B cell (primary cell): Measurements from ENCODE around the gene SYTL1. TPM values are rescaled to one million over a fixed set of nuclear protein-coding genes. Genes with fewer than 3 reads are reported as not detected.

Experiments
- ATAC-seq: fragments of 200-7000 bp; cut with Tn5 transposase; one replicate; pipeline ENCODE4 v1.10.0; 2021; ENCODE audit warnings: low read depth, mild to moderate bottlenecking, moderate number of reproducible peaks, moderate library complexity
- CTCF ChIA-PET: fragments of 350-600 bp; sonication (Branson Sonifier 250); formaldehyde crosslinking; loops from one replicate; lab custom pipeline; 2021; ENCODE audit warnings: antibody characterized with exemption, inconsistent platforms; lab: Charles Lee
- POLR2A ChIA-PET: fragments of 350-600 bp; sonication (Branson Sonifier 250); formaldehyde crosslinking; loops from one replicate; lab custom pipeline; 2021; ENCODE audit warnings: antibody characterized with exemption; lab: Charles Lee
- DNase-seq: peaks from one replicate; pipeline ENCODE4 v3.0.0; 2013
- H2AFZ ChIP-seq: 2 replicates; pipeline ENCODE4 v1.6.1; 2012; ENCODE audit warnings: mild to moderate bottlenecking, low read depth, low read length; ENCODE audit not compliant: insufficient read depth, poor library complexity, severe bottlenecking
- H3K27ac ChIP-seq, 2 donors: 1 replicate in 1 of 2; 2 replicates in 1 of 2; pipeline ENCODE4 v1.5.1; 2012 to 2013; ENCODE audit warnings: low read length in 2 of 2, mild to moderate bottlenecking in 2 of 2, moderate library complexity in 1 of 2
- H3K27me3 ChIP-seq, 4 experiments: fragments of 200-600 bp in 1 of 4; sonication (generic) in 1 of 4; replicated peaks in 1 of 4; 1 replicate in 2 of 4; 2 replicates in 2 of 4; pipeline versions ENCODE4 v1.6.1 to v1.7.0; 2013 to 2016; ENCODE audit warnings: low read length in 3 of 4, mild to moderate bottlenecking in 2 of 4, mixed read lengths in 1 of 4, moderate library complexity in 1 of 4; ENCODE audit not compliant: insufficient read depth in 4 of 4, control insufficient read depth in 3 of 4; ENCODE audit errors: control extremely low read depth in 1 of 4
- H3K36me3 ChIP-seq, 2 experiments: replicated peaks in 1 of 2; 1 replicate in 1 of 2; 2 replicates in 1 of 2; pipeline versions ENCODE4 v1.6.1 to v1.7.1; 2013; ENCODE audit warnings: low read length in 1 of 2; ENCODE audit not compliant: insufficient read depth in 2 of 2, control insufficient read depth in 1 of 2; ENCODE audit errors: control extremely low read depth in 1 of 2, extremely low read depth in 1 of 2
- H3K4me1 ChIP-seq, 2 donors: fragments of 200-600 bp in 1 of 2; sonication (generic) in 1 of 2; 1 replicate in 1 of 2; 2 replicates in 1 of 2; pipeline versions ENCODE4 v1.5.1 to v1.6.1; 2013 to 2017; ENCODE audit warnings: low read length in 2 of 2; ENCODE audit not compliant: control insufficient read depth in 2 of 2, insufficient read depth in 2 of 2
- H3K4me2 ChIP-seq: replicated peaks from 2 replicates; pipeline ENCODE3; 2012; ENCODE audit warnings: mild to moderate bottlenecking, low read depth, low read length; ENCODE audit not compliant: poor library complexity, severe bottlenecking
- H3K4me3 ChIP-seq, 5 experiments: fragments of 200-600 bp in 1 of 5; sonication (generic) in 1 of 5; 1 replicate in 3 of 5; 2 replicates in 2 of 5; pipeline versions ENCODE4 v1.5.1 to v1.7.0; 2011 to 2016; ENCODE audit warnings: low read length in 4 of 5, mild to moderate bottlenecking in 4 of 5, low read depth in 2 of 5, control low read depth in 1 of 5, moderate library complexity in 1 of 5; ENCODE audit not compliant: insufficient read depth in 1 of 5; ENCODE audit errors: control extremely low read depth in 1 of 5, extremely low read depth in 1 of 5
- H3K79me2 ChIP-seq: fragments of 200-600 bp; sonication (generic); one replicate; pipeline ENCODE4 v1.6.0; 2016; ENCODE audit warnings: low read length; ENCODE audit not compliant: control insufficient read depth, insufficient read depth
- H3K9ac ChIP-seq: fragments of 200-600 bp; sonication (generic); 2 replicates; pipeline ENCODE4 v1.6.1; 2017; ENCODE audit warnings: mild to moderate bottlenecking, low read length, moderate library complexity
- H3K9me3 ChIP-seq, 3 donors: one replicate each; pipeline versions ENCODE4 v1.6.1 to v1.7.1; 2013; ENCODE audit warnings: low read length in 2 of 3; ENCODE audit not compliant: control insufficient read depth in 2 of 3, insufficient read depth in 1 of 3; ENCODE audit errors: control extremely low read depth in 1 of 3
- H4K20me1 ChIP-seq: 2 replicates; pipeline ENCODE4 v1.6.0; 2012; ENCODE audit warnings: mild to moderate bottlenecking, low read length; ENCODE audit not compliant: insufficient read depth, control insufficient read depth, poor library complexity, severe bottlenecking
- H3K27ac Mint-ChIP-seq: one replicate; pipeline ENCODE4 v1.8.0; 2021; ENCODE audit warnings: mixed read lengths
- H3K27me3 Mint-ChIP-seq: one replicate; pipeline ENCODE4 v1.8.0; 2021; ENCODE audit warnings: mixed read lengths
- H3K4me1 Mint-ChIP-seq: one replicate; pipeline ENCODE4 v1.8.0; 2021; ENCODE audit warnings: mixed read lengths
- H3K4me3 Mint-ChIP-seq: one replicate; pipeline ENCODE4 v1.8.0; 2021; ENCODE audit warnings: mixed read lengths
- H3K9me3 Mint-ChIP-seq: one replicate; pipeline ENCODE4 v1.8.0; 2022; ENCODE audit warnings: mixed read lengths; ENCODE audit not compliant: insufficient read depth
- CTCF ChIP-seq: fragments of 200-600 bp; IDR thresholded peaks from one replicate; pipeline ENCODE4 v1.8.0; 2022; ENCODE audit warnings: antibody characterized with exemption, mild to moderate bottlenecking
- EZH2 ChIP-seq: IDR thresholded peaks from 2 replicates; pipeline ENCODE4 v1.6.1; 2012; ENCODE audit warnings: borderline replicate concordance, low read depth, mild to moderate bottlenecking, moderate library complexity, low read length; ENCODE audit not compliant: insufficient read depth, poor library complexity, severe bottlenecking
- whole genome bisulfite sequencing: methylation state at CpG from one replicate; pipeline ENCODE4 v1.1.5; 2013; ENCODE audit warnings: missing lambda C conversion rate; ENCODE audit not compliant: insufficient coverage; 5-methylcytosine and 5-hydroxymethylcytosine counted together
- intact Hi-C: fragments of 100-400 bp; cut with micrococcal nuclease; formaldehyde crosslinking; loops from one replicate; pipeline ENCODE4 v1.10.0; 2022
- polyA plus RNA-seq: library from polyadenylated mRNA; depleted of rRNA; stranded (reverse); fragments of >200 nt; gene quantifications from 2 replicates; pipeline ENCODE4 v1.2.3, GENCODE V29; 2012
- total RNA-seq, 2 donors: library from RNA; stranded (reverse); fragments of 120-200 nt in 1 of 2; gene quantifications; 1 replicate in 1 of 2; 2 replicates in 1 of 2; pipeline versions ENCODE4 v1.2.3 to v1.2.4, GENCODE V29; 2013 to 2022

The SYTL1 gene
- total and polyA plus RNA-seq, 2 donors (not counting 1 experiment from before 2014, with no cell fraction given): 159 to 444 TPM

- Histone ChIP-seq H2AFZ (no peak overlapping the region), H4K20me1 (no peaks in the 10 kb centered on the region), H3K9me3 (no peaks in the 10 kb centered on the region), H3K4me1 (peaks cover 22 to 35% of the 10 kb centered on the region in 2 donors), H3K79me2 (no peaks in the 10 kb centered on the region), H3K36me3 (no peaks in the 10 kb centered on the region), H3K4me3 (no peak overlapping the region), H3K9ac (no peak overlapping the region), H3K27me3 (no peaks in the 10 kb centered on the region), H3K27ac (peak overlapping the region in 1 of 2 donors; percentile 38), H3K4me2 (no peak overlapping the region)
- no peaks in the 10 kb centered on the region for H3K9me3 Mint-ChIP-seq
- ChIA-PET CTCF (interaction anchor here (0.6 to 7.8 kb wide), 11 partner anchors 11 to 352 kb away, joined by 3 to 402 read pairs (median 4); partner anchors contain the start of gene AHDC1), POLR2A (no interaction called here)
- H3K27me3 Mint-ChIP-seq: no peaks in the 10 kb centered on the region
- DNase-seq (no peak), ATAC-seq (no peak)
- intact Hi-C loops: loop anchor here (10.0 kb wide), 1 partner anchor 164 kb away; the partner anchor contains the start of gene WDTC1
- H3K27ac Mint-ChIP-seq: peak overlapping the region; percentile 56
- WGBS: 90% methylated on average over 2 of the region's 4 CpGs
- H3K4me3 Mint-ChIP-seq: no peak overlapping the region
- peaks cover 36% of the 10 kb centered on the region for H3K4me1 Mint-ChIP-seq
- TF ChIP-seq CTCF (no peak), EZH2 (no peak)
These were observed 56.8 kb downstream of the SYTL1 start for GRCh38 chr1:27398405-27399149.
